Measurements from ENCODE around the gene ETV7. TPM values are rescaled to one million over a fixed set of nuclear protein-coding genes. Genes with fewer than 3 reads are reported as not detected.
A peak's percentile ranks its signal among the peaks of the same experiment; 100 is the strongest.
"Not testable (repeated sequence)": the region's sequence is repeated elsewhere in the genome, so short reads cannot be mapped to it uniquely, and the experiment has no call there.

ETV7 gene
- total RNA-seq, 1 experiment from 2014 or later: 0.24 TPM

DNA sequence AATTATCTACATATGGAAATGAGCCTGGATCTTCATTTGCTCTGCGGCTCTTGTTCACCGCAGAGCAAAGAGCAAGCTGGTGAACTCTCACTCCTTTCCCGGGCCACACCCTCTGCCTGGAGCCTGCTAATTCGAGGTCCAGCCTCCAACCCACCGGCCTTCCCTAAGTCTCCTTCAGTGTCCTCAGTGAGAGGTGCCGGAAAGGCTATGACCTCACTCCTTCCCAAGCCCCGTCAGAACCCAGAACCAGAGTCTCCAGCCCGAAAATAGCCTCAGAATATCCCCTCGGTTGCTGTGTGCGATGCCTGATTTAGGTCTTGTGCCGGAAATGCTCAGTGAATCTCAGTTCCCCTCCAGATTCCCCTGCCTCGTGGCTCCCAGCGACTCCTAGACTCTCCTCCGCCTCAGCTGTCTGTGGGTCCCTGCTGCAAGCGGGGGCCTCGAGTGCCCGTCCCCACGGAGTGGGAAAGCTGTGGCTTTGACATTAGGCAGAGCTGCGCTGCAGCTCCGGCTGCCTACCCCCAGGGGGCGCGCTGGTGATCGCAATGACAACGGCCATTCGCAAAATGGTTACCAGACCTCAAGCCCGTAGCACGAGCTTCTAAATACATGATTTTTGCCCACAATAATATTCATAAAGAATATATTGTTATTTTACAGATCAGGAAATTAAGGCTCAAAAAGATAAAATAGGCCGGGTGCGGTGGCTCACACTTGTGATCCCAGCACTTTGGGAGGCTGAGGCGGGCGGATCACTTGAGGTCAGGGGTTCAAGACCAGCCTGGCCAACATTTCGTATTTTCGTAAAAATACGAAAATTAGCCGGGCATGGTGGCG lies 46.6 kb downstream of the ETV7 start:
- peak; percentile 61 for DNase-seq (ENCODE audit: low read depth)

- no peak for DNase-seq (ENCODE audit: low read depth)
Measured at GRCh38 chr6:36340306-36340617, 47.2 kb downstream of the ETV7 start.

DNA sequence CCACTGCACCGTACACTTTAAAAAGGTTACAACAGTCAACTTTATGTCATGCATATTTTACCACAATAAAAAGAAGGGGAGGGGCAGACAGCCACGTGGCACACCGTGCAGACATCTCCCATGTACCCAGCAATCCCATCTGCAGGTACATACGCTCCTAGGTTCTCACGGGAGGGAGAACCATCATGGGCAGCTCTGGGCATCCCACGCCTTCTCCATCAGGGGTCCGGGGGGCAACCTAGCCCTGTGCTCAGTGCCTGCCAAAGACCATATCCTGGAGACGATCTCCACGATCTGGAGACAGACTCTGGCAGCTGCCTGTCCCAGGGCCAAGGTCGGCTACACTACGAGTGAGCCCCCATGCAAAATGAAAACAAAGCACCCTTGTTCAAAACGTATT lies 48.3 kb downstream of the ETV7 start:
- no peak for DNase-seq (ENCODE audit: low read depth)

DNA sequence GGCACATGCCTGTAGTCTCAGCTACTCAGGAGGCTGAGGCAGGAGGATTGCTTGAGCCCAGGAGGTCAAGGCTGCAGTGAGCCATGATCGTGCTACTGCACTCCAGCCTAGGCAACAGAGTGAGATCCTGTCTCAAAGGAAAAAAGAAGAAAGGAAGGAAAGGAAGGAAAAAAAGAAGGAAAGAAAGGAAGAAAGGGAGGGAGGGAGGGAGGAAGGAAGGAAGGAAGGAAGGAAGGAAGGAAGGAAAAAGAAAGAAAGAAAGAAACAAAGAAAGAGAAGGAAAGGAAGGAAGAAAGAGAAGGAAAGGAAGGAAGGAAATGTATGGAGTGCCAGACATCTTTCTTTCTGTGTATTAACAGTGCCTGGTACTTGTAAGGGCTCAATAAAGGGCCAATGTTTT lies 49.2 kb downstream of the ETV7 start:
- not testable (repeated sequence) for DNase-seq (ENCODE audit: low read depth)

- DNase-seq (ENCODE audit: low read depth): no peak
Measured at GRCh38 chr6:36337814-36338213, 49.7 kb downstream of the ETV7 start.

GRCh38 chr6:36336779-36337241 lies 50.7 kb downstream of the ETV7 start, which contains the start of gene BNIP5:
BNIP5 (minus strand) TSS chr6:36336888; CDS start chr6:36330690, 6,198 bp downstream.
- DNase-seq (ENCODE audit: low read depth): no peak

- no peak for DNase-seq (ENCODE audit: low read depth)
Measured at GRCh38 chr6:36336208-36336710, 51.2 kb downstream of the ETV7 start.

- no peak for DNase-seq (ENCODE audit: low read depth)
Measured at GRCh38 chr6:36335465-36336207, 51.8 kb downstream of the ETV7 start.

- no peak for DNase-seq (ENCODE audit: low read depth)
Measured at GRCh38 chr6:36334832-36335459, 52.5 kb downstream of the ETV7 start.

DNA sequence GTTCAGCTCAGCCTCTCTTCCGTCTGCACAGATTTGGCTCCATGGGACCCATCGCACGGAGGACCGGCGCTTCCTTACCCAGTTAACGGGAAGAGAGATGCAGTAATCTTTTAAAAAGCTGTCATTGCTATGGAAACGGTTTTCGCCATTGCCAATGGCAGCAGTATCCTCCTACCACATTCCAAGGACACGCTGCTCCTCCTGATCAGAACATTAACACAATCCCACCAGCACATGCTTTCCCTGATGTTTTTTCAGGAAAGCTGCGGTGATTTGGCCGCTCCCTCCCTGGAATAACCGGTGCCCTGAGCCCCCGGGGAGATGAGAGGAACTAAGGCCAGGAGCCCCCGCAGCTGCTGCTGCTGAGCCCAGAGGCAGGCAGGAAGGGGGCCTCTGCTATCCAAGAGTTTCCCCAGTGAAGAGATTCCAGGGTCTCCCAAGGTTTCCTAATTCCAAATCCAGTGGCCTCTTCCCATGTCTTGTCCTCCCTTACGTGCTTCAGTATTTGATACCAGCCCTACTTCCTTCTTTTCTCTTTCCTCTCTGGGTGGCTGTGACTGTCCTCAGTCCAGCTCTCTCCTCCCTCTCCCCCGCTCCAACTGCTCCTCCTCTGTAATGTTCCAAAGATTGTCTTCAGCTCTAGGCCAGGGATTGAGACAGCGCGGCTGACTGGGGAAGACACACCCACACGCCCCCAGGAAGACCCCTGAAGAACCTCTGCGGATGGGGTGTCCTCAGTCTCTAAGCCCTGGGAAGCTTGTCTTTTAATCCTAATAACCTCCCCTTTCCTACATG lies 53.3 kb downstream of the ETV7 start:
- DNase-seq (ENCODE audit: low read depth): no peak

- no peak for DNase-seq (ENCODE audit: low read depth)
Measured at GRCh38 chr6:36333171-36333895, 54.1 kb downstream of the ETV7 start.

GRCh38 chr6:36331381-36331780 lies 56.1 kb downstream of the ETV7 start:
- no peak for DNase-seq (ENCODE audit: low read depth)

DNA sequence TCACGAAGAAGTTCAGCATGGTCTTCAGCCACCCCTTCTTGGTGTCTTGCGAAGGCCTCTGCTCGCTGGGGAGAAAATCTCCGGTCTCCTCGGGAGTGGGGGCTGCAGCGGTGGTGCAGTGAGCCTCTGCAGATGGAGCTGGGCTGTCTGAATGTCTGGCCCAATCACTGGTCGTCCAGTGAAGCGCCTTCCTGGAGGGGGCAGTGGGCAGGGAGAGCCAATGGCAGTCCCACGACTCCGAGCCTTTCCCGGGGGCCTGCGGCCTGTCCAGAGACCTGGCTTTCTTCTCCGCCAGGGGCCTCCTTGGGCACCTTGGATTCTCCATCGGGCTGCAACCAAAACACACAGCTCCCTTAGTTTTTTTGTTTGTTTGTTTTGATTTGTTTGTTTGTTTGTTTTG lies 57.1 kb downstream of the ETV7 start:
- DNase-seq (ENCODE audit: low read depth): no peak

DNA sequence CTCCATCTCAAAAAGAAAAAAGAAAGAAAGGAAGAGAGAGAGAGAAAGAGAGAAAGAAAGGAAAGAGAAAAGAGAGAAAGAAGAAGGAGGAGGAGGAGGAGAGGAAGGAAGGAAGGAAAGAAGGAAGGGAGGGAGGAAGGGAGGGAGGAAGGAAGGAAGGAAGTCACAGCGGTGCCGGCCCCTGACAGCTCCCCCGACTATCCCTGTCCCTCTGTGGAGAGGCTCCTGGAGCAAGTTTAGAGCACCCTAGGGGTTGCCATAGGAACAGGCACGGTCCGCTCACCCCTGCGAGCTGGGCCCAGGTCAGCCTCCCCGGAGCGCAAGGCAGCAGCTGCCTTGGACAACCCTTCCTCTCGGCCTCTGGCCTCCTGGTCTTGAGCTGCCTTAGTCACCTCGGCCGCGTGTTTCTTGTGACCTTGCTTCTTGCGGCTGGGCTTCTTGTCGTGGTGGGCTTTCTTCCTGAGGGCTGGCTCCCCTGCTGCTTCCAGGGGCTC lies 57.6 kb downstream of the ETV7 start:
- DNase-seq (ENCODE audit: low read depth): no peak

DNA sequence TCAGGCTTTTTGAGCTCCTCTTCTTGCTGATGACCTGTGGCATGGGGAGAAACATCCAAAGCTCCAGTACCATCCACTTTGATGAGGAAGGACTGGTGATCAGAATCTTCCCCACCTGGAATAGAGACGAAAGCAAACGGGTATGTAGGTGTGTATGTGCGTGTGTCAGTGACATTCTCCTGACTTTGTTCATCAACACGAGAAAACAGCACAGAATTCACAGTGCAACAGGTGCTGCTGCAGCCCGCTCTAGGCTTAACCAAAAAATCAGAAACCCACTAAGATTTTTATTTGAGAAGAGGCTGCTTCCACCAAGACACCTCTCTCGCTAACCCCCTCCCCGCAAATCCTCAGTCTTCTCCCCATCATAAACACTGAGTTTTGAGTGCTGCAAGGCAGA lies 58.9 kb downstream of the ETV7 start:
- no peak for DNase-seq (ENCODE audit: low read depth)

- DNase-seq (ENCODE audit: low read depth): no peak
Measured at GRCh38 chr6:36327919-36328236, 59.6 kb downstream of the ETV7 start.

GRCh38 chr6:36327226-36327918 lies 60.1 kb downstream of the ETV7 start:
- no peak for DNase-seq (ENCODE audit: low read depth)

DNA sequence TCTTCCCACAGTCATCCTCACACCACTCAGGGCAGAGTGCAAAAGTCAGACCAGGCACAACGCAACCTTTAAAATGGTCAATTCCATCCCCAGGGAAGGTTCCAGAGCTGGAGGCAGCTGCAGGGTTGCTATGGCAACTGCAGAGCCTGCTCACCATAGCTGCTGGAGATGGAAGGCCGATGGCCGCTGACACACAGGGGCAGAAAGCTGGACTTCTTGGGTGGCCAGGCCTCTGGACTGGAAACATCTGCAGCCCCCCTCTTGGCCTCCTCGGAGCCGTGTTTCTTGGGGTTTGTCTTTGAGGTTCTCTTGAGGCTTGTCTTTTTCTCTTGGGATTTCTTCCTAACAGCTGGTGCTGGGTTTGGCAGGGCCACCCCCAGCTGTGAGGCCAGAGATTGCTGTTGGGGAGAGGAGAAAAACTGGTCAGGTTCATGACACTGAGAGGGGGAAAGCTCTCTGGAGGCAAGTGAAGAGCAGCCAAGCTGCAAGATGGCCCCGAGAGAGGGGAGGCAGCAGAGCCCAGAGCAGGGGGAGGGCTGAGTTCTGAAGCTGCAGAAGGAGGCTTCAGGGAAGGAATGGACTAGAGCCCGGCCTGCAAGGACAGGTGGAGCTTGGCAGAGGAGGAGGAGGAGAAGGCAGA lies 61.0 kb downstream of the ETV7 start:
- DNase-seq (ENCODE audit: low read depth): no peak

DNA sequence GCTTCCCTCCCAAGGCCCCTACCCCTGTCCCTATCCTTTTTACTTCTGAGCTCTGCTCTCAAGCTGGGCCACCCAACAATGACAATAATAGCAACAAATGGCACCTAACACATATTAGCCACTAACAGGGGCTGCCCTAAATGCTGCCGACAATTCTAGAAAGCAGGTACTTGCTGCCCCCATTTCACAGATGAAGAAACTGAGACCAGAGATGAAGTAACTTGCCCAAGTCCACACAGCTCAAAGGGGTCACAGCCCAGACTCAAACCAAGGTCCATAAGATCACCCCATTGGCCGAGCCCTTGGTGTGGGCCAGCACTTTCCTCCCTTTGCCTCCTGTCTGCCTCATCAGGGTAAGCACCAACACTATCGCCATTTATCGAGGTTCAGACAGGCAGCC lies 62.8 kb downstream of the ETV7 start:
- DNase-seq (ENCODE audit: low read depth): no peak

DNA sequence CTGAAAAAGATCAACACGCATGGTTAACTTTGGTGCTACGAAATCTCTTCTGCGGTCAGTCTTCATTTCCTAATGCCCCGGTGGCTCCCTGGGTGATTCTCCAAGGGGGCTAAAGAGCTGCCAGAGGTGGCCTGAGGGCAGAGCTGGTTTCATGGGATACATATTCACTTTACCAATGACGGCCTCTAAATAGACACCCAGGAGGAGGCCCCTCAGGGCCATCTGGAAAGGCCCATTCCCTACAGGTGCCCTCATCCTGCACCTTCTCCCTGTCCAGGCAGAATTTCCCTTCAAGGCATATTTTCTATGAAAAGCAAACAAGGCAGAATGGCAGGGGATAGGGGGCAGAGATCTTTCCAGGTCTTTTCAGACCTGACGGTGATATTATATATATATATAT lies 63.3 kb downstream of the ETV7 start:
- no peak for DNase-seq (ENCODE audit: low read depth)

Measured in RPMI7951 (cell line).